Endothelial cell of umbilical vein (primary cell): ENCODE measurements around the gene CASP2.

Experiments
- CTCF ChIP-seq, 2 donors: IDR thresholded peaks; 1 replicate in 1 of 2; 2 replicates in 1 of 2; pipeline ENCODE4 v1.5.1; 2011; ENCODE audit warnings: low read length in 2 of 2, mild to moderate bottlenecking in 2 of 2, moderate library complexity in 2 of 2, control low read depth in 1 of 2, inconsistent platforms in 1 of 2, low read depth in 1 of 2; ENCODE audit not compliant: insufficient read depth in 1 of 2; ENCODE audit errors: extremely low read depth in 1 of 2
- EZH2 ChIP-seq: IDR thresholded peaks from 2 replicates; pipeline ENCODE4 v1.6.1; 2012; ENCODE audit warnings: borderline replicate concordance, low read depth, mild to moderate bottlenecking, moderate library complexity, low read length, inconsistent platforms; ENCODE audit not compliant: severe bottlenecking
- POLR2A ChIP-seq: IDR thresholded peaks from 2 replicates; pipeline ENCODE4 v1.6.1; 2012; ENCODE audit warnings: low read depth, mild to moderate bottlenecking, control low read depth, low read length

GRCh38 chr7:143243111-143243510 is 45.0 kb upstream of the CASP2 start:
- TF ChIP-seq CTCF (IDR thresholded peaks at IDR 0.05; ENCODE audit: extremely low read depth in 1 of 2, insufficient read depth in 1 of 2, low read depth in 1 of 2, low read length in 2 of 2), result no peak
- no peak for TF ChIP-seq POLR2A
- no peak for TF ChIP-seq EZH2
